Stimulated activated CD8-positive, alpha-beta memory T cell treated with anti-CD3 and anti-CD28 coated beads, Interleukin-15, amount 100 ng/mL, for 4 hours (primary cell): ENCODE data around the gene BMERB1.
A peak's percentile ranks its signal among the peaks of the same experiment; 100 is the strongest.
"Not testable (repeated sequence)": the region's sequence is repeated elsewhere in the genome, so short reads cannot be mapped to it uniquely, and the experiment has no call there.

Source experiments
- DNase-seq, 2 donors: peaks; one replicate each; pipeline ENCODE4 v3.0.0-alpha.2; 2020; ENCODE audit warnings: low read depth in 2 of 2

Gene BMERB1

GRCh38 chr16:15461376-15461775, 27.0 kb downstream of the BMERB1 start:
- DNase-seq, result no peak

- DNase-seq, result no peak
Observed at GRCh38 chr16:15464401-15465186, 30.2 kb downstream of the BMERB1 start.

DNA sequence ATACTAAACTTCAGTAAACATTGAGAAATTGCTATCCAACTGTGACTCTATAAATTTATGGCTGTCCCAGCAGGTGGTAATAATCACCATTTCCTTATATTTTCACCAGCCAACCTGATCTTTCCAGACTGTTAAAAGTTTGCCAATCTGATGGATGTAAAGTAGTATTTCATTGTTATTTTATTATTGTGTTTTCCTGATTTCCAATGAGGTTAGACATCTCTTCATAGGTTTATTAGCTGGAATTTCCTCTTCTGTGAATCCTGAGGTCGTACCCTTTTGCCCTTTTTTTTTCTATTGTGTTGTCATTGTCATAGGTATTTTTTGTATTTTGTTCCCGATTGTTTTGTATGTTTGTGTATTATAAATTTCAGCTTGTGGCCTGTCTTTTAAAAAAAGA, 31.7 kb downstream of the BMERB1 start:
- DNase-seq, result no peak

DNA sequence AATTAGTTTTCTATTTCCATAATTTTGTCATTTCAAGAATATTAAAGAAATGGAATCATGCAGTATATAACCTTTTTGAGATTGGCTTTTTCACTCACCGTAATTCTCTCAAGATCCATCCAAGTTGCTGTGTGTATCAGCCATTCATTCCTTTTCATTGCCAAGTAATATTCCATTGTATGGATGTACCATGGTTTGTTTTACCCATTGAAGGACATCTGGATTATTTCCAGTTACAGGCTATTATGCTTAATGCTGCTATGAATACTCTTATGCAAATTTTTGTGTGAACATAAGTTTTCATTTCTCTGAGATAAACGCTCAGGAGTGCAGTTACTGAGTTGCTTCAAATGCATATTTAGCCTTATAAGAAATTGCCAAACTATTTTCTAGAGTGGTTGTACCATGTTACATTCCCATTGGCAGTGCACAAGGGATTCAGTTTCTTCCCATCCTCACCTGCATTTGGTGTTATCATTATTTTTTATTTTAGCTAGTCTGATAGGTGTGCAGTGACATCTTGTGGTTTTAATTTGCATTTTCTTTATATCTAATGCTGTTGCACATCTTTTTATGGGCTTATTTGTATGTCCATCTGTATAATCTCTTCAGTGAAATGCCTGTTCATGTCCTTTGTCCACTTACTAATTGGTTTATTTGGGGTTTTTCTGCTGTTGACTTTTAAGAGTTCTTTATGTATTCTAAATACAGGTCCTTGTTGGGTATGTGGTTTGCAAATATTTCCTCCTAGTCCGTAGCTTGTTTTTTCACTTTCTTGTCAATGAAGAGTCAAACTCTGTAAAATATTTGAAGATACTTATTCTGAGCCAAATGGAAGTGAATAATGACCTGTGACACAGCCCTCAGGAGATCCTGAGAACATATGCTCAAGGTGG, 32.7 kb downstream of the BMERB1 start:
- no peak for DNase-seq

DNA sequence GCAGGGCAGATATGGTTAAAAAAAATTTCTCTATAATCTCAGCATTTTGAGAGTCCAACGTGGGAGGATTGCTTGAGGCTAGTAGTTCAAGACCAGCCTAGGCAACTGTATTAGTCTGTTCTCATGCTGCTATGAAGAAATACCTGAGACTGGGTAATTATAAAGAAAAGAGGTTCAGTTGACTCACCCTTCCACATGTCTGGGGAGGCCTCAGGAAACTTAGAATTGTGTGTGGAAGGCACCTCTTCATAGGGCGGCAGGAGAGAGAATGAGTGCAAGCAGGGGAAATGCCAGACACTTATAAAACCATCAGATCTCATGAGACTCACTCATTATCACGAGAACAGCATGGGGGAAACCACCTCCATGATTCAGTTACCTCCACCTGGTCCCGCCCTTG, 42.6 kb downstream of the BMERB1 start:
- DNase-seq, result not testable (repeated sequence)

DNA sequence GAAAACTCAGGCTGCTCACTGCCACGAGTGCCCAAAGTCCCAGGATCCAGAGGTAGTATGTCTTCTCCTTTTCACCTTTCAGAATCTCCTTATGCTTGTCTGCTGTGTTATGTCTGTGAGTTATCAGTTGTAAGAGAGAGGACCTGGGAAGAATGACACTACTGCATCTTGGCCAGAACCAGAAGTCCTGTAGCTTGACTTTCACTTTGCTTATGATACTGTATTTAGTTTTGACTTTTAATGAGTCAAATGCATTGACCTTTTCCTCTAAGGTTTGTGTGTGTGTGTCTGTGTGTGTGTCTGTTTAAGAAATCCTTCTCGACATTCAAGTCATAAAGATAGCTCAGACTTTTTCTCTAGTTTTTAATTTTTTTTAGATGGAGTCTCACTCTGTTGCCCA, 43.4 kb downstream of the BMERB1 start:
- no peak for DNase-seq

DNA sequence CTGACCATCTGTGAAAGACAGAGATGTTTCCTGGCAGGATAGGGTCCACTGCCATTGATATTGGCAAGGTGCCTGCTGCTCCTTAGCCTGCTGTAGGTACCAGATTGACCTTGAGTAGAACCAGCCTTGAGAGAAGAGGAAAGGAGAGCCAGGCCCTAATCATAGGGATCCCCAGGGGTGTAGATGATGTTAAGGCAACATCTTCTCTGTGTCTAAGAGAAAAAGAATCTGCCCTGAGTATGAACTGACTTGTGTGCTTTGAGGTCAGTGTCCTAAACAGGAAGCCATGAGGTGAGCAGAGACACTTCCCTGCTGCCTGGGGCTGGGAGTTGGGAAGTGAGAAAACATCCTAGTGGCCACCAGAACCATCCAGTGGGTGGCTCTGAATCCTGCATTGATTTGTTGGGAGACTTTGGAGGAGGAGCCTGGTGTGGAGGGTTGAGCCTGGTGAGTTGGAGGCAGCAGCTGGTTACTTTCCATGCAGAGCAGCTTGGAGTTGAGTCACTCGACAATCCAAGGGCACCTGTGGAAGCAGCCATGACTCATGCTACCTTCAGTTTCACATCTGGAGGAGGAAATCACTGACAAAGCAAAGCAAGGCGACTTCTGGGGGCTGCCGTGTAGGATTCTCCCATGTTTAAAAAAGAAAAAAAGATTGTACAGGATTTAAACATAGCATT, 47.8 kb downstream of the BMERB1 start:
- DNase-seq, result peak in 1 of 2 donors; percentile 7

DNA sequence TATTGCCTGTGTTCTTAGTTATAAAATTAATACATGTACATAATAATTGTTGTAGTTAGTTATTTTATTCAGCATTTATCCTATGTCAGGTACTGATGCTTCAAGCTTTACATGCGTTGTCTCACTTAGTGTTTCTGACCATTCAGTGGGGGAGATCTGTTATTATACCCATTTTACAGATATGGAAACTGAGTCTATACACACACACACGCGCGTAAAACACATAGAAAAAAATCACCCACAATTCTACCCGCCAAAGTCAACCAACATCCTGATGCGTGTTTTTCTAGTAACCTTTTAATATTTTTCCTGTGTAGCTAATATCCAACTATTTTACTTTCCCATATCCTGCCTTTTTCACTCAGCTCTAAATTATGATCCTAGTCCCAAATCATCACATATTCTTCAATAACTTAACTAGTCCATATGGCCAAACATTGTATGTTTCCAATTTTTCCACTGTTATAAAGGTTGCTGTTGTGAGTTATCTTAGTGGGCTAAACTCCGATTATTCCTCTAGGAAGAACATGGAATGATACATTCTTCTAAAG, 48.4 kb downstream of the BMERB1 start:
- no peak for DNase-seq

- no peak for DNase-seq
Observed at GRCh38 chr16:15483857-15484256, 49.5 kb downstream of the BMERB1 start.

GRCh38 chr16:15484662-15485061, 50.3 kb downstream of the BMERB1 start:
- DNase-seq, result no peak

GRCh38 chr16:15485175-15485574, 50.8 kb downstream of the BMERB1 start:
- no peak for DNase-seq

GRCh38 chr16:15486661-15487060, 52.3 kb downstream of the BMERB1 start:
- no peak for DNase-seq

DNA sequence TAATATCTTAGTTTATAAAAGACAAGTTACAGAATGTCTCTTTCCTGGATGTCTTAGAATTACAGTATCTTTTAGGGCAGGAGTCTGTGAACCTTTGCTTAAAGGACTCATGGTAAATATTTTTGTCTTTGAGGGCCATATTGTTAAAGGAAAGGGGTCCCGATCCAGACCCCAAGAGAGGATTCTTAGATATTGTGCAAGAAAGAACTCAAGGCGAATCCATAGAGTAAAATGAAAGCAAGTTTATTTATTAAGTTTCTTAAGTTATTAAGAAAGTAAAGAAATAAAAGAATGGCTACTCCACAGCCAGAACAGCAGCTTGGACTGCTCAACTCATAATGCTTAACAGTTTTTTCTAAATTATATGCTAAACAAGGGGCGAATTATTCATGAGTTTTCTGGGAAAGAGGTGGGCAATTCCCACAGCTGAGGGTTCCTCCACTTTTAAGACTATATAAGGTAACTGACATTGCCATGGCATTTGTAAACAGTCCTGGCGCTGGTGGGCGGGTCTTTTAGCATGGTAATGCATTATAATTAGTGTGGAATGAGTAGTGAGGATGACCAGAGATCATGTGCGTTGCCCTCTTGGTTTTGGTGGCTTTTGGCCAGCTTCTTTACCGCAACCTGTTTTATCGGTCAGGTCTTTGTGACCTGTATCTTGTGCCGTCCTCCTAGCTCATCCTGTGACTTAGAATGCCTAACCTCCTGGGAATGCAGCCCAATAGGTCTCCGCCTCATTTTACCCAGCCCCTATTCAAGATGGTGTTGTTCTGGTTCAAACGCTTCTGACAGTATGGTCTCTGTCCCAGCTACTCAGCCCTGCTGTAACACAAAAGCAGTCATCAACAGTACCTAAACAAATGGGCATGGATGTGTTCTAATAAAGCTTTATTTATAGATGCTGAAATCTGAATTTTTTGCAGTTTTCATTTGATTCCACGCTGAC, 53.2 kb downstream of the BMERB1 start:
- DNase-seq, result no peak

DNA sequence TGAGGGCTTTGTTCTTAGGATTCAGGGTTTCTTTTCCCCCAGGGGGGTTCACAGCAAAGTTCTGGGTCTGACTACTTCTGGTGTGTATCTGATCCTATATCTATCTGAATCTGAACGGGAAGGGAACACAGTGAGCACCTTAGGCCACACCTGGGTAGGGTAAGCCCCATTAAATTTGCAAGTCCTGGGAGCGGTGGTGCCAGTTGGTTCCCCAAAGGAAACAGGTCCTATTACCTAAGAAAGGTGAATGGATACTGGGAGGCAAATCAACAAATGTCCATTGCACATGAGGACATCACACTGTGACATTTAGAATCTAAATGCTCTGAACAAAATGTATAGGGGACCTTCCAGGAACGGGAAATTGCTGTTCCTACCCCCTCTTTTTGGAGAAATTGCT, 54.6 kb downstream of the BMERB1 start:
- no peak for DNase-seq

GRCh38 chr16:15490123-15490711, 55.8 kb downstream of the BMERB1 start:
- no peak for DNase-seq

GRCh38 chr16:15491411-15491810, 57.0 kb downstream of the BMERB1 start:
- DNase-seq, result no peak

DNA sequence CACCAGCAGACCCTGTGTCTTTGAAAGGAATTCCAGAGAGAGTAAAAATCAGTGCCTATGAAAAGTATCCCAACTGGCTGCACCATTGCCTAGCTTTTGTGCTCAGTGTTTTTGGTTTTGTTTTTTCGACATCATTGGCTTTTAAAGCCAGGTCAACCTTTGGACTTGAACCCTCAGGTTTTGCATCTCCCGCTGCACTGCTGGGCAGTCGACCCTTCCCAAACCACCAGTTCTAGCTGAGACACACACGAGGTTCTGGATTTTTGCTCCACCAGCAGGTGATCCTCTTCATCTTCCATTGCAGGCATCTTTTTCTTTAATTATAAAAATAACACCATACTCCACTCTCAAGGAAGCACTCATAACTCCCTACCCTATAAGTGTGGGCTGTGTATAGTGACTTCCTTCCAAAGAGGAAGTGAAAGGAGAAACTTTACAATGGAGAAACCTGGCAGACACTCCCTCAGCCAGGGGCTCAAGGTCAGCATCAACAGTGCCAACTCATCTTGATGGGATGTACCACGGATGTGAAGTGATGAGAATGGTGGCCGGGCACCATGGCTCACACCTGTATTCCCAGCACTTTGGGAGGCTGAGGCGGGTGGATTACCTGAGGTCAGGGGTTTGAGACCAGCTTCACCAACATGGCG, 57.8 kb downstream of the BMERB1 start:
- DNase-seq, result no peak

- DNase-seq, result no peak
Observed at GRCh38 chr16:15493466-15494180, 59.2 kb downstream of the BMERB1 start.

DNA sequence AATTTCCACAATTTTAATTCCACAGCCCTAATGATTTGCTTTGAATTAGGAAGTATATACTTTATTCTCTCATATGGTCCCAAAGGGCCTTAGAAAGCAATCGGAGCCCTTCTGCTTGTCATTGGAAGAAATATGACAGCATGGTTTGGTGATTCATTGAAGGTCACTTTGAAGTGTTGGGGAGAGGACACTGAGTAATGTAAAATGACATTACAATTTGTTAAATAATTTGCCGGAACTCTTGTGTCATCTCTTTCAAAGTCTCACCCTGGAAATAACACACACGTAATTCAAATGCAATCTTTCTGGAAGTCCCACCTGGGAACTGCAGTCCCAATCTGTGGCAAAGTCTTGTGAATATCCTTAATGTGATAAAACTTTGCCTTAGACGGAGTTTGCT, 59.8 kb downstream of the BMERB1 start:
- DNase-seq, result no peak
